Hepatocyte (in vitro differentiated cells): Measurements from ENCODE around the gene ABLIM1. TPM values are rescaled to one million over a fixed set of nuclear protein-coding genes. Genes with fewer than 3 reads are reported as not detected.

Source experiments
- DNase-seq: peaks from one replicate; pipeline ENCODE4 v3.0.0-alpha.2; 2016; ENCODE audit warnings: low spot score
- H2AFZ ChIP-seq: fragments of 200-600 bp; sonication (generic); 2 replicates; pipeline ENCODE4 v1.6.0; 2016; ENCODE audit warnings: antibody characterized with exemption, mild to moderate bottlenecking
- H3K27ac ChIP-seq: fragments of 200-600 bp; sonication (generic); 2 replicates; pipeline ENCODE4 v1.5.1; 2016; ENCODE audit warnings: mild to moderate bottlenecking
- H3K27me3 ChIP-seq: fragments of 200-600 bp; sonication (generic); 2 replicates; pipeline ENCODE4 v1.6.1; 2016
- H3K36me3 ChIP-seq: fragments of 200-600 bp; sonication (generic); replicated peaks from 2 replicates; pipeline ENCODE4 v1.5.1; 2016; ENCODE audit warnings: low read depth; ENCODE audit not compliant: insufficient read depth
- H3K4me1 ChIP-seq: fragments of 200-600 bp; sonication (generic); 2 replicates; pipeline ENCODE4 v1.5.1; 2016; ENCODE audit warnings: mild to moderate bottlenecking, moderate library complexity; ENCODE audit not compliant: insufficient read depth
- H3K4me2 ChIP-seq: fragments of 200-600 bp; sonication (generic); 2 replicates; pipeline ENCODE4 v1.6.0; 2016
- H3K4me3 ChIP-seq: fragments of 200-600 bp; sonication (generic); 2 replicates; pipeline ENCODE4 v1.5.1; 2016; ENCODE audit warnings: mild to moderate bottlenecking
- H3K79me2 ChIP-seq: fragments of 200-600 bp; sonication (generic); 2 replicates; pipeline ENCODE4 v1.6.0; 2017; ENCODE audit warnings: mild to moderate bottlenecking
- H3K9me2 ChIP-seq: fragments of 200-600 bp; sonication (generic); replicated peaks from 2 replicates; pipeline ENCODE4 v1.6.0; 2017; ENCODE audit warnings: mild to moderate bottlenecking; ENCODE audit not compliant: insufficient read depth
- H3K9me3 ChIP-seq: fragments of 200-600 bp; sonication (generic); 2 replicates; pipeline ENCODE4 v1.5.1; 2016; ENCODE audit warnings: low read depth, mild to moderate bottlenecking
- H4K20me1 ChIP-seq: fragments of 200-600 bp; sonication (generic); 2 replicates; pipeline ENCODE4 v1.6.0; 2016; ENCODE audit warnings: mild to moderate bottlenecking; ENCODE audit not compliant: insufficient read depth, poor library complexity, severe bottlenecking
- CTCF ChIP-seq: fragments of 200-600 bp; sonication (generic); IDR thresholded peaks from 2 replicates; pipeline ENCODE4 v1.5.1; 2016; ENCODE audit warnings: antibody characterized with exemption, mild to moderate bottlenecking; ENCODE audit not compliant: poor library complexity
- EZH2 ChIP-seq: fragments of 200-600 bp; sonication (generic); IDR thresholded peaks from 2 replicates; pipeline ENCODE4 v1.6.1; 2016; ENCODE audit warnings: antibody characterized with exemption, mild to moderate bottlenecking, borderline replicate concordance
- EZH2phosphoT487 ChIP-seq: fragments of 200-600 bp; sonication (generic); IDR thresholded peaks from one replicate; pipeline ENCODE4 v1.6.1; 2018; ENCODE audit warnings: antibody characterized with exemption, mild to moderate bottlenecking, low read depth, moderate library complexity; ENCODE audit not compliant: unreplicated experiment, severe bottlenecking
- WGBS: methylation state at CpG from one replicate; pipeline ENCODE4 v1.1.6; 2016; ENCODE audit warnings: low lambda C conversion rate; ENCODE audit errors: missing lambda C conversion rate; 5-methylcytosine and 5-hydroxymethylcytosine counted together
- polyA plus RNA-seq: library from polyadenylated mRNA; unstranded; fragments of >200 nt; fragmentation: Nextera tagmentation; extraction: Ambion mirVana; gene quantifications from 2 replicates; pipeline ENCODE4 v1.2.1, GENCODE V29; 2016
- total RNA-seq: library from RNA; depleted of rRNA; stranded (reverse); fragments of >200 nt; gene quantifications from 2 replicates; pipeline ENCODE4 v1.2.3, GENCODE V29; 2014

ABLIM1 gene
- total and polyA plus RNA-seq, 2 experiments from 2014 or later = 20.8 to 31.6 TPM

GRCh38 chr10:114498413-114499111, 159.5 kb downstream of the ABLIM1 start:
- DNase-seq = no peak
- H4K20me1 ChIP-seq = no peaks in the 10 kb centered on the region
- H2AFZ ChIP-seq = no peak overlapping the region
- no peaks in the 10 kb centered on the region for H3K9me3 ChIP-seq
- no peaks in the 10 kb centered on the region for H3K27me3 ChIP-seq
- no peak overlapping the region for H3K4me2 ChIP-seq
- H3K36me3 ChIP-seq = no peaks in the 10 kb centered on the region
- WGBS = 90% methylated on average over 2 of the region's 2 CpGs
- H3K4me1 ChIP-seq = peaks cover 8% of the 10 kb centered on the region
- no peaks in the 10 kb centered on the region for H3K9me2 ChIP-seq
- H3K79me2 ChIP-seq = peaks cover 59% of the 10 kb centered on the region
- TF ChIP-seq EZH2 (no peak), EZH2phosphoT487 (no peak), CTCF (no peak)
- no peak overlapping the region for H3K4me3 ChIP-seq
- H3K27ac ChIP-seq = peak overlapping the region; percentile 90

- Histone ChIP-seq H3K9me2 (no peaks in the 10 kb centered on the region), H3K79me2 (peaks cover 48% of the 10 kb centered on the region), H3K27ac (no peak overlapping the region), H3K4me3 (no peak overlapping the region), H3K4me2 (no peak overlapping the region), H2AFZ (no peak overlapping the region), H4K20me1 (no peaks in the 10 kb centered on the region), H3K4me1 (peaks cover 8% of the 10 kb centered on the region), H3K9me3 (no peaks in the 10 kb centered on the region), H3K36me3 (no peaks in the 10 kb centered on the region), H3K27me3 (no peaks in the 10 kb centered on the region)
- DNase-seq = no peak
- WGBS = 91% methylated on average over 3 of the region's 3 CpGs
- TF ChIP-seq EZH2phosphoT487 = no peak
- TF ChIP-seq CTCF = no peak
- TF ChIP-seq EZH2 = no peak
These were observed 162.8 kb downstream of the ABLIM1 start for GRCh38 chr10:114495303-114495702.

GRCh38 chr10:114492351-114493037, 165.6 kb downstream of the ABLIM1 start:
- H3K79me2 ChIP-seq = peaks cover 37% of the 10 kb centered on the region
- H3K4me1 ChIP-seq = no peaks in the 10 kb centered on the region
- no peak overlapping the region for H3K4me3 ChIP-seq
- no peak overlapping the region for H2AFZ ChIP-seq
- H3K27ac ChIP-seq = no peak overlapping the region
- no peaks in the 10 kb centered on the region for H3K36me3 ChIP-seq
- no peaks in the 10 kb centered on the region for H3K27me3 ChIP-seq
- no peak for DNase-seq
- no peaks in the 10 kb centered on the region for H3K9me3 ChIP-seq
- H3K9me2 ChIP-seq = no peaks in the 10 kb centered on the region
- no peaks in the 10 kb centered on the region for H4K20me1 ChIP-seq
- 76% methylated on average over 4 of the region's 4 CpGs for WGBS
- TF ChIP-seq EZH2 (no peak), CTCF (no peak), EZH2phosphoT487 (no peak)
- H3K4me2 ChIP-seq = no peak overlapping the region
